Astrocyte of the spinal cord (primary cell): ENCODE measurements around the gene ARMH2.
"Not testable (repeated sequence)": the region's sequence is repeated elsewhere in the genome, so short reads cannot be mapped to it uniquely, and the experiment has no call there.

Experiments
- DNase-seq: peaks from one replicate; pipeline ENCODE4 v3.0.0; 2011; ENCODE audit warnings: low read depth, low spot score
- H3K4me3 ChIP-seq: 2 replicates; pipeline ENCODE4 v1.5.1; 2011; ENCODE audit warnings: low read depth, mild to moderate bottlenecking, low read length, moderate library complexity
- CTCF ChIP-seq: IDR thresholded peaks from 2 replicates; pipeline ENCODE4 v1.5.1; 2012; ENCODE audit warnings: low read depth, mild to moderate bottlenecking, low read length, inconsistent platforms
- in situ Hi-C: cut with HindIII; loops from 2 replicates; pipeline ENCODE4 v1.10.0; 2017; ENCODE audit warnings: low sequenced_read_pairs

The ARMH2 gene

DNA sequence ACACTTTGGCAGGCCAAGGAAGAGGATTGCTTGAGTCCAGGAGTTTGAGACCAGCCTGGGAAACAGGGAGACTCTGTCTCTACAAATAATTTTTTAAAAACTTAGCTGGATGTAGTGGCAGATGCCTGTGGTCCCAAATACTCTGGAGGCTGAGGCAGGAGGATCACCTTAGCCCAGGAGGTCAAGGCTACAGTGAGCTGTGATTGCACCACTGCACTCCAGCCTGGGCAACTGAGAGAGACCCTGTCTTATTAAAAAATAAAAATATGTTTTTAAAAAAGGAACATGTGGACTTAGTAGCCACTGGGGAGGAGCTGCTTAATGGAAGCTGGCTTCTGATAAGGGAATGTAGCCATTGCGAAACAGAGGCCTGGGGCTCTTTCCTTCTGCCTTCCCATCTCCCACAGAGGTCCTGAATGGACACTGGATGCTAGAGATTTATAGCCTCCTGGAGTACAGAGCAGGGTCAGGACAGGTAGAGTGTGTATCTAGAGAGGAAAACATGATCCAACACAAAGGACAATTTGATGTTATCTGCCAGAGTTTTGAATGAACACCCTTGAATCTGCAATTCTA lies 45.7 kb downstream of the ARMH2 start:
- in situ Hi-C loops, result no loop called here
- TF ChIP-seq CTCF, result no peak
- DNase-seq, result no peak
- no peak overlapping the region for H3K4me3 ChIP-seq

DNA sequence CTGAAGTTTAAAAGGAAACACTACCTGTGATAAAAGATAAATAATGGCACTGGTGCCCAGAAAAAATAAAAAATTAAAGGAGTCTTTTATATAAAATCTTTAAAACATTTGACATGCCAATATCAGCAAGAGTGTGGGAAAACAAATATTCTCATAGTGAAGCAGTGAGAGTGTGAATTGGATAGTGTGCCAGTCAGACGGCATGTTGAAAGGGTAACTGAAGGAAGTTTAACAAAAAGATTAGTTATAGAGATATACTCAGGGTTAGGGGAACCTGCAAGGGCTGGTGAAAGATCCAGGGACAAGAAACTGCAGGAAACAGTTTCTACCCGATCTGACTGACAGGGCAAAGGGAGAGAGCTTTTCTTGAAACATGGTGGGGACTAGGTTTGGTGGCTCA lies 46.2 kb downstream of the ARMH2 start:
- TF ChIP-seq CTCF, result no peak

DNA sequence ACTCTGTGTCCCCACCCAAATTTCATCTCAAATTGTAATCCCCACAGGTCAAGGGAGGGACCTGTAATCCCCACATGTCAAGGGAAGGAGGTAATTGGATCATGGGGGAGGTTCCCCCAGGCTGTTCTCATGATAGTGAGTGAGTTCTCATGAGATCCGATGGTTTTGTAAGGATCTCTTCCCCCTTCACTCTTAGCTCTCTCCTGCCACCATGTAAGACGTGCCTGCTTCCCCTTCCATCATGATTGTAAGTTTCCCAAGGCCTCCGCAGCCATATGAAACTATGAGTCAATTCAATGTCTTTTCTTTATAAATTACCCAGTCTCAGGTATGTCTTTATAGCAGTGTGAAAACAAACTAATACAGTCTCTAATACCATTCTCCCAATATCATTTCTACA lies 47.8 kb downstream of the ARMH2 start:
- DNase-seq, H3K4me3 ChIP-seq, in situ Hi-C loops: not testable (repeated sequence)

More for the DNA sequence above, 46.2 kb downstream of the ARMH2 start:
- DNase-seq, result no peak
- in situ Hi-C loops, result no loop called here
- no peak overlapping the region for H3K4me3 ChIP-seq

GRCh38 chr6:24749297-24749696 lies 49.4 kb downstream of the ARMH2 start:
- no peak for TF ChIP-seq CTCF
- no peak overlapping the region for H3K4me3 ChIP-seq
- in situ Hi-C loops, result no loop called here
- no peak for DNase-seq
